Retinal pigment epithelial cell (primary cell): ENCODE measurements around the gene EXOC2.

ENCODE experiments used
- DNase-seq: peaks from one replicate; pipeline ENCODE4 v3.0.0-alpha.2; 2010; ENCODE audit warnings: low read depth
- H3K4me3 ChIP-seq: 2 replicates; pipeline ENCODE4 v1.5.1; 2011; ENCODE audit warnings: mild to moderate bottlenecking, low read length, control low read depth, moderate library complexity
- TF ChIP-seq, protein P1 (sequence below): conservative IDR thresholded peaks from 2 replicates; pipeline ENCODE4 v1.5.1; 2011; ENCODE audit warnings: low read depth, low read length, control low read depth, inconsistent platforms

The EXOC2 gene

DNA sequence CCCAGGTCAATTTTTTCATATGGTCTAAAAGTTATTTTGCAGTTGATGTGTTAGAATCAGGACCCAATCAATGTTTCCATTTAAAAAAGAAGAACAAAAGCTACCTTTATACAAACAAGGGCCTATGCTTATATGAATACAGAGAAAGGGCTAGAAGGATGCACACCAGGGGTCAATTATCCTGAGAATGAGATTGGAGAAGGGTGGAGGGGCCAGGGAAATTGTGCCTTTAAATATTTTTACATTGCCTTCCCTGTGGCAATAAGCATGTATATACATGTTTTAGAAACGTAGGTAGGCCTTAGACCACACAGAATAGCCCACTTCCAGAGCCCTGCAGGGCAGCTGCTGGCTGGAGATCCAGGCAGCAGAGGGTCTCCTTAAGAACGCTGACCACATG, 12.7 kb downstream of the EXOC2 start:
- DNase-seq: no peak
- TF ChIP-seq, protein P1, sequence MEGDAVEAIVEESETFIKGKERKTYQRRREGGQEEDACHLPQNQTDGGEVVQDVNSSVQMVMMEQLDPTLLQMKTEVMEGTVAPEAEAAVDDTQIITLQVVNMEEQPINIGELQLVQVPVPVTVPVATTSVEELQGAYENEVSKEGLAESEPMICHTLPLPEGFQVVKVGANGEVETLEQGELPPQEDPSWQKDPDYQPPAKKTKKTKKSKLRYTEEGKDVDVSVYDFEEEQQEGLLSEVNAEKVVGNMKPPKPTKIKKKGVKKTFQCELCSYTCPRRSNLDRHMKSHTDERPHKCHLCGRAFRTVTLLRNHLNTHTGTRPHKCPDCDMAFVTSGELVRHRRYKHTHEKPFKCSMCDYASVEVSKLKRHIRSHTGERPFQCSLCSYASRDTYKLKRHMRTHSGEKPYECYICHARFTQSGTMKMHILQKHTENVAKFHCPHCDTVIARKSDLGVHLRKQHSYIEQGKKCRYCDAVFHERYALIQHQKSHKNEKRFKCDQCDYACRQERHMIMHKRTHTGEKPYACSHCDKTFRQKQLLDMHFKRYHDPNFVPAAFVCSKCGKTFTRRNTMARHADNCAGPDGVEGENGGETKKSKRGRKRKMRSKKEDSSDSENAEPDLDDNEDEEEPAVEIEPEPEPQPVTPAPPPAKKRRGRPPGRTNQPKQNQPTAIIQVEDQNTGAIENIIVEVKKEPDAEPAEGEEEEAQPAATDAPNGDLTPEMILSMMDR: no peak
- no peak overlapping the region for H3K4me3 ChIP-seq

DNA sequence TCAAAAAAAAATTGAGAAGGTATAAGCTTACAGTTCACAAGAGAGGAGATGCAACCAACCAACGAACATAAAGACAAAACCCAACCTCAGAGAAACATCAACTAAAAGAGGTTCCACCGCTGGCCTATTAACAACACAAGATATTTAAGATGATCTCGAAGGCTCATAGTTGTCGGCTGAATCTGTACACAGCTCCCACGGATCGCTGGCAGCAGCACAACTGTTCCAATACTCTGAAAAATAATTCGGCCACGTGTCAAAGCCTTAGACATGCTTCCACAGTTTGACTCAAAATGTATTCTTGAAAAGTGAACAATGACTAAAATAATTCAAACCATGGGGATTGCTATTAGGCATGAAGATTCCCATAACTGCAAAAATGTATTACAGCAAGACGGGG, 13.7 kb downstream of the EXOC2 start:
- no peak overlapping the region for H3K4me3 ChIP-seq
- no peak for DNase-seq
- TF ChIP-seq, protein P1: no peak

GRCh38 chr6:678520-678919, 14.4 kb downstream of the EXOC2 start:
- no peak overlapping the region for H3K4me3 ChIP-seq
- TF ChIP-seq, protein P1: no peak
- DNase-seq: no peak

DNA sequence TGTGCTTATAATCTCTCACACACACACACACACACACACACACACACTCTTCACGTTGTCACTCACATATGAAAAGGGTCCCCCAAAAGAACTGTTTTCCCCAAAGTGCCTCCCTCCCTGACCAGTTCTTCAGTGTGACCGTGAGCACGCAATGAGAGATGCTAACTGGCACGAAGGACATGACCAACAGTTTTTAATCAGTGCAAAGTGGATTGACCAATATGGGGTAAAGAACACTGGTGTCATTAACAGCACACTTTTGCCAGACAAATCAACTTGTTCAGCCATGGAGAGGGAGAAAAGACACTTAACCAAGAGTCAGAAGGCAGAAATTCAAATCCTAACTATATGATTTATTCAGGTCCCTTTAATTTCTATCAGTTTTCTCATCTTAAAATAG, 15.0 kb downstream of the EXOC2 start:
- H3K4me3 ChIP-seq: no peak overlapping the region
- TF ChIP-seq, protein P1: no peak
- no peak for DNase-seq

- TF ChIP-seq, protein P1: no peak
- no peak for DNase-seq
- no peak overlapping the region for H3K4me3 ChIP-seq
These were observed 18.0 kb downstream of the EXOC2 start for GRCh38 chr6:674956-675355.

GRCh38 chr6:674406-674805, 18.5 kb downstream of the EXOC2 start:
- TF ChIP-seq, protein P1: no peak
- no peak for DNase-seq
- no peak overlapping the region for H3K4me3 ChIP-seq

- TF ChIP-seq, protein P1: no peak
- no peak overlapping the region for H3K4me3 ChIP-seq
- no peak for DNase-seq
These were observed 25.5 kb downstream of the EXOC2 start for GRCh38 chr6:667253-667927.
